HepG2 (cell line): ENCODE measurements around the gene PLN. TPM values are rescaled to one million over a fixed set of nuclear protein-coding genes. Genes with fewer than 3 reads are reported as not detected.

Experiments
- ATAC-seq: fragments of 200-7000 bp; cut with Tn5 transposase; 3 replicates; pipeline ENCODE4 v1.9.1; 2020; ENCODE audit warnings: mild to moderate bottlenecking, moderate library complexity
- Bru-seq: library from RNA; stranded (reverse); fragments of 400-500 nt; gene quantifications from one replicate; lab custom pipeline; 2021; lab: Mats Ljungman, UMichigan
- BruChase-seq, 2 experiments: library from RNA; stranded (reverse); fragments of 400-500 nt; gene quantifications; one replicate each; lab custom pipeline; 2021; lab: Mats Ljungman, UMichigan
- BruUV-seq: library from RNA; stranded (reverse); fragments of 400-500 nt; replicated peaks from 2 replicates; lab custom pipeline; 2021; lab: Mats Ljungman, UMichigan
- CTCF ChIA-PET: fragments of 300-600 bp; formaldehyde crosslinking; extraction: SDS; loops from one replicate; lab custom pipeline; 2021; ENCODE audit warnings: low total read pairs, inconsistent platforms, low intra/inter-chr PET ratio; lab: Yijun Ruan, JAX
- POLR2A ChIA-PET: fragments of 350-600 bp; sonication (Branson Sonifier 250); formaldehyde crosslinking; loops from one replicate; lab custom pipeline; 2020; ENCODE audit warnings: antibody characterized with exemption, inconsistent platforms; lab: Yijun Ruan, JAX
- DNase-seq: peaks from one replicate; pipeline ENCODE4 v3.0.0-alpha.2; 2015; ENCODE audit warnings: low spot score
- FAIRE-seq: peaks from 3 replicates; lab custom pipeline; 2011; peaks lifted over from hg19 to GRCh38; lab: Jason Lieb, UNC
- H2AFZ ChIP-seq: one replicate; pipeline ENCODE4 v1.6.1; 2011; ENCODE audit warnings: low read length, inconsistent platforms
- H3K27ac ChIP-seq: fragments of 300-600 bp; 3 replicates; pipeline ENCODE4 v1.8.0; 2011; ENCODE audit warnings: mixed run types, mild to moderate bottlenecking, mixed read lengths, low read length, inconsistent platforms; ENCODE audit not compliant: insufficient read depth; ENCODE audit errors: extremely low read length
- H3K27me3 ChIP-seq, 2 experiments: fragments of 200-600 bp in 1 of 2; 2 replicates in 1 of 2; 3 replicates in 1 of 2; pipeline versions ENCODE4 v1.6.0 to v1.8.0; 2011; ENCODE audit warnings: low read length in 2 of 2, mild to moderate bottlenecking in 2 of 2, moderate library complexity in 2 of 2, inconsistent platforms in 1 of 2; ENCODE audit not compliant: insufficient read depth in 2 of 2, control insufficient read depth in 1 of 2
- H3K36me3 ChIP-seq, 2 experiments: fragments of 200-600 bp in 1 of 2; replicated peaks in 1 of 2; 2 replicates in 1 of 2; 3 replicates in 1 of 2; pipeline versions ENCODE4 v1.5.1 to v1.8.0; 2011; ENCODE audit warnings: low read length in 2 of 2, inconsistent platforms in 1 of 2; ENCODE audit not compliant: insufficient read depth in 2 of 2, control insufficient read depth in 1 of 2
- H3K4me1 ChIP-seq: 2 replicates; pipeline ENCODE4 v1.5.1; 2012; ENCODE audit warnings: low read length, inconsistent platforms; ENCODE audit not compliant: insufficient read depth
- H3K4me2 ChIP-seq: 2 replicates; pipeline ENCODE4 v1.6.0; 2011; ENCODE audit warnings: low read depth, low read length, inconsistent platforms
- H3K4me3 ChIP-seq, 3 experiments: fragments of 200-600 bp in 1 of 3; sonication (generic), shearing (Covaris generic) in 1 of 3; replicated peaks in 1 of 3; 2 replicates each; pipeline ENCODE4 v1.5.1; 2011 to 2016; ENCODE audit warnings: low read length in 3 of 3, inconsistent platforms in 2 of 3, low read depth in 2 of 3, mild to moderate bottlenecking in 2 of 3, control low read depth in 1 of 3, mixed read lengths in 1 of 3; ENCODE audit not compliant: insufficient read depth in 1 of 3
- H3K79me2 ChIP-seq: one replicate; pipeline ENCODE4 v1.6.1; 2011; ENCODE audit warnings: low read length, inconsistent platforms; ENCODE audit not compliant: insufficient read depth
- H3K9ac ChIP-seq: 2 replicates; pipeline ENCODE4 v1.6.0; 2011; ENCODE audit warnings: mild to moderate bottlenecking, low read depth, low read length, inconsistent platforms; ENCODE audit not compliant: insufficient read depth
- H3K9me3 ChIP-seq: 2 replicates; pipeline ENCODE4 v1.5.1; 2012; ENCODE audit warnings: mild to moderate bottlenecking, low read length
- H4K20me1 ChIP-seq: 2 replicates; pipeline ENCODE4 v1.6.0; 2011; ENCODE audit warnings: inconsistent platforms, mild to moderate bottlenecking, low read length, moderate library complexity; ENCODE audit not compliant: insufficient read depth
- BRD4 ChIP-seq: sonication (generic); formaldehyde crosslinking; IDR thresholded peaks from 2 replicates; pipeline ENCODE4 v1.4.0; 2020; ENCODE audit warnings: missing genetic modification reagents
- FLYWCH1 ChIP-seq: sonication (generic); formaldehyde crosslinking; IDR thresholded peaks from 2 replicates; pipeline ENCODE4 v1.8.1; 2023; ENCODE audit warnings: mild to moderate bottlenecking, missing genetic modification reagents
- HMGXB4 ChIP-seq, 2 experiments: sonication (generic) in 1 of 2; formaldehyde crosslinking in 1 of 2; IDR thresholded peaks; 2 replicates each; pipeline versions ENCODE4 v1.4.0 to v1.6.1; 2018 to 2020; ENCODE audit warnings: missing genetic modification reagents in 2 of 2, borderline replicate concordance in 1 of 2, low read depth in 1 of 2, mild to moderate bottlenecking in 1 of 2, missing biosample characterization in 1 of 2
- MAFF ChIP-seq: IDR thresholded peaks from 2 replicates; pipeline ENCODE4 v1.6.1; 2011; ENCODE audit warnings: low read depth, low read length, improper control_type of control experiment
- MAFK ChIP-seq, 2 experiments: IDR thresholded peaks in 1 of 2; conservative IDR thresholded peaks in 1 of 2; 2 replicates each; pipeline ENCODE4 v1.6.1; 2011; ENCODE audit warnings: improper control_type of control experiment in 2 of 2, low read length in 2 of 2
- MTF1 ChIP-seq: sonication (generic); formaldehyde crosslinking; IDR thresholded peaks from 2 replicates; pipeline ENCODE4 v1.5.0; 2020; ENCODE audit warnings: missing genetic modification reagents
- NR2F1 ChIP-seq, 2 experiments: fragments of 450-650 bp in 1 of 2; formaldehyde crosslinking in 1 of 2; IDR thresholded peaks; 2 replicates each; pipeline versions ENCODE4 v1.5.0 to v1.6.1; 2016 to 2020; ENCODE audit warnings: mild to moderate bottlenecking in 1 of 2, missing compliant biosample characterization in 1 of 2, missing genetic modification reagents in 1 of 2, moderate library complexity in 1 of 2
- SNAI1 ChIP-seq: sonication (generic); formaldehyde crosslinking; IDR thresholded peaks from 2 replicates; pipeline ENCODE4 v1.5.0; 2020; ENCODE audit warnings: mild to moderate bottlenecking, missing genetic modification reagents, borderline replicate concordance
- TRAFD1 ChIP-seq: sonication (generic); formaldehyde crosslinking; IDR thresholded peaks from 2 replicates; pipeline ENCODE4 v1.5.1; 2020; ENCODE audit warnings: missing genetic modification reagents, mild to moderate bottlenecking, borderline replicate concordance
- ZBTB42 ChIP-seq: sonication (generic); formaldehyde crosslinking; IDR thresholded peaks from 2 replicates; pipeline ENCODE4 v1.5.0; 2020; ENCODE audit warnings: mild to moderate bottlenecking, missing genetic modification reagents
- ZMAT5 ChIP-seq: sonication (generic); formaldehyde crosslinking; IDR thresholded peaks from 2 replicates; pipeline ENCODE4 v1.5.0; 2020; ENCODE audit warnings: mild to moderate bottlenecking, low read depth, missing genetic modification reagents, borderline replicate concordance
- ZNF280B ChIP-seq: sonication (generic); formaldehyde crosslinking; IDR thresholded peaks from 2 replicates; pipeline ENCODE4 v1.5.0; 2020; ENCODE audit warnings: missing genetic modification reagents, mild to moderate bottlenecking, borderline replicate concordance
- ZNF562 ChIP-seq: sonication (generic); formaldehyde crosslinking; IDR thresholded peaks from 2 replicates; pipeline ENCODE4 v1.8.0; 2022; ENCODE audit warnings: missing genetic modification reagents, borderline replicate concordance
- ZNF777 ChIP-seq: sonication (generic); formaldehyde crosslinking; IDR thresholded peaks from 2 replicates; pipeline ENCODE4 v1.4.0; 2020; ENCODE audit warnings: missing genetic modification reagents
- ZSCAN29 ChIP-seq: sonication (generic); formaldehyde crosslinking; conservative IDR thresholded peaks from 2 replicates; pipeline ENCODE4 v1.4.0; 2020; ENCODE audit warnings: mild to moderate bottlenecking, missing genetic modification reagents
- WGBS: methylation state at CpG from one replicate; pipeline ENCODE4 v1.1.6; 2017; ENCODE audit warnings: low lambda C conversion rate; 5-methylcytosine and 5-hydroxymethylcytosine counted together
- in situ Hi-C: cut with HindIII; loops from 2 replicates; pipeline ENCODE4 v1.10.0; 2017; ENCODE audit warnings: low pct_unique_long_range_greater_than_20kb; ENCODE audit not compliant: extremely low pct_ligation_motif_present
- intact Hi-C: fragments of 100-400 bp; cut with micrococcal nuclease; formaldehyde crosslinking; loops from one replicate; pipeline ENCODE4 v1.10.0; 2022; ENCODE audit not compliant: unreplicated experiment
- long read RNA-seq, 2 experiments: library from RNA in 1 of 2; library from polyadenylated mRNA in 1 of 2; stranded (forward) in 1 of 2; unstranded in 1 of 2; transcript quantifications; one replicate each; pipeline ENCODE4 v2.0.0, GENCODE V29; 2019 to 2022
- polyA minus RNA-seq, 3 experiments: library from RNA; depleted of rRNA, polyadenylated mRNA; stranded (reverse); fragments of >200 nt; gene quantifications; 2 replicates each; pipeline ENCODE4 v1.2.3, GENCODE V29; 2011; ENCODE audit warnings: low replicate concordance in 1 of 3
- polyA plus RNA-seq, 8 experiments: library from polyadenylated mRNA; depleted of rRNA in 3 of 8; stranded (reverse) in 7 of 8; unstranded in 1 of 8; fragments of >200 nt; fragmentation: Illumina TruSeq in 4 of 8; extraction: Trizol in 4 of 8; gene quantifications; 2 replicates each; pipeline versions ENCODE4 v1.2.1 to v1.2.3, GENCODE V29; 2011 to 2016; ENCODE audit warnings: low read depth in 4 of 8, missing spikeins in 1 of 8, mixed read lengths in 1 of 8; ENCODE audit not compliant: insufficient read depth in 1 of 8
- total RNA-seq, 5 experiments: library from RNA; depleted of rRNA; stranded (reverse); fragments of >200 nt; fragmentation: Illumina TruSeq; extraction: Trizol; gene quantifications; 2 replicates each; pipeline ENCODE4 v1.2.3, GENCODE V29; 2016; ENCODE audit warnings: low read depth in 1 of 5

Gene PLN
- total RNA-seq (2016; rRNA removed; fragmentation: Illumina TruSeq; extraction: Trizol) (not detected in 2 replicates), polyA plus RNA-seq (2011; rRNA removed) (not detected in 2 replicates), polyA minus RNA-seq (2011; rRNA and poly(A)+ RNA removed; ENCODE audit: low replicate concordance) (not detected in 2 replicates), Bru-seq, nascent RNA (not detected), BruChase-seq, experiment 1, labeled RNA remaining after a 6-hour chase (not detected), BruChase-seq, experiment 2, labeled RNA remaining after a 2-hour chase (not detected)
- total RNA-seq (2016; cell fraction: cytosol; rRNA removed; fragmentation: Illumina TruSeq; extraction: Trizol; ENCODE audit: low read depth), result not detected in 2 replicates
- total RNA-seq (2016; cell fraction: insoluble cytoplasmic fraction; rRNA removed; fragmentation: Illumina TruSeq; extraction: Trizol), result not detected in 2 replicates
- total RNA-seq (2016; cell fraction: membrane; rRNA removed; fragmentation: Illumina TruSeq; extraction: Trizol), result not detected in 2 replicates
- not detected in 2 replicates for total RNA-seq (2016; cell fraction: nucleus; rRNA removed; fragmentation: Illumina TruSeq; extraction: Trizol)
- polyA plus RNA-seq (2011; cell fraction: cytosol; rRNA removed), result not detected in 2 replicates
- not detected in 2 replicates for polyA plus RNA-seq (2011; cell fraction: nucleus; rRNA removed)
- not detected in 2 replicates for polyA plus RNA-seq (2012)
- not detected in 2 replicates for polyA plus RNA-seq (2016; cell fraction: cytosol; fragmentation: Illumina TruSeq; extraction: Trizol; ENCODE audit: low read depth)
- polyA plus RNA-seq (2016; cell fraction: insoluble cytoplasmic fraction; fragmentation: Illumina TruSeq; extraction: Trizol; ENCODE audit: low read depth), result not detected in 2 replicates
- polyA plus RNA-seq (2016; cell fraction: membrane; fragmentation: Illumina TruSeq; extraction: Trizol; ENCODE audit: low read depth), result not detected in 2 replicates
- polyA plus RNA-seq (2016; cell fraction: nucleus; fragmentation: Illumina TruSeq; extraction: Trizol; ENCODE audit: insufficient read depth, low read depth), result not detected in 2 replicates
- polyA minus RNA-seq (2011; cell fraction: cytosol; rRNA and poly(A)+ RNA removed), result not detected in 2 replicates
- not detected in 2 replicates for polyA minus RNA-seq (2011; cell fraction: nucleus; rRNA and poly(A)+ RNA removed)
- long read RNA-seq, experiment 1, result 0 reads
- long read RNA-seq, experiment 2, result 0 reads

- WGBS, result 6% methylated on average over 3 of the region's 3 CpGs
- BruUV-seq, result no TSS peak
- intact Hi-C loops, result no loop called here
- Histone ChIP-seq H3K9me3 (no peaks in the 10 kb centered on the region), H3K9ac (no peak within 1 kb of the TSS), H3K4me3 (no peak within 1 kb of the TSS), H3K36me3 (no peaks in the 10 kb centered on the region), H3K27ac (no peak within 1 kb of the TSS), H4K20me1 (no peaks in the 10 kb centered on the region), H3K79me2 (no peaks in the 10 kb centered on the region), H3K27me3 (no peaks in the 10 kb centered on the region), H3K4me2 (no peak within 1 kb of the TSS), H2AFZ (no peak within 1 kb of the TSS), H3K4me1 (no peaks in the 10 kb centered on the region)
- TF ChIP-seq NR2F1 (CRISPR knock-in tag; IDR thresholded peaks at IDR 0.05) (no peak), ZNF280B (CRISPR knock-in tag) (no peak), MTF1 (CRISPR knock-in tag) (no peak), FLYWCH1 (CRISPR knock-in tag) (no peak), BRD4 (CRISPR knock-in tag) (no peak), MAFK (conservative IDR thresholded peaks at IDR 0.05 in 1 of 2, IDR thresholded peaks at IDR 0.05 in 1 of 2; ENCODE audit: low read length in 2 of 2) (peak; percentile 68 to 70), ZSCAN29 (CRISPR knock-in tag) (no peak), TRAFD1 (CRISPR knock-in tag) (no peak), ZMAT5 (CRISPR knock-in tag) (no peak), ZBTB42 (no peak), ZNF777 (CRISPR knock-in tag) (no peak), MAFF (peak; percentile 67; the same call in 1 of the 2 replicates), HMGXB4 (CRISPR knock-in tag; IDR thresholded peaks at IDR 0.05; ENCODE audit: borderline replicate concordance in 1 of 2, low read depth in 1 of 2) (no peak), ZNF562 (CRISPR knock-in tag) (no peak), SNAI1 (CRISPR knock-in tag) (no peak)
- ChIA-PET CTCF (no interaction called here), POLR2A (no interaction called here)
- ATAC-seq (no peak), FAIRE-seq (no peak), DNase-seq (no peak)
- in situ Hi-C loops, result no loop called here
Observed at GRCh38 chr6:118548136-118548535, at the start of gene PLN. Gene PLN (plus strand): TSS chr6:118548296. CDS start chr6:118558922, 10,626 bp downstream.
